Neural cell (in vitro differentiated cells): Measurements from ENCODE around the gene NOS1AP. TPM values are rescaled to one million over a fixed set of nuclear protein-coding genes. Genes with fewer than 3 reads are reported as not detected.

ENCODE experiments used
- H2AFZ ChIP-seq: fragments of 200-600, 300-800 bp; sonication (generic), shearing (Covaris generic); 2 replicates; pipeline ENCODE4 v1.6.0; 2014; ENCODE audit warnings: low read depth, mild to moderate bottlenecking, antibody characterized with exemption, low read length, moderate library complexity
- H3F3A ChIP-seq: fragments of 200-600 bp; shearing (Covaris generic); 2 replicates; pipeline ENCODE4 v1.6.1; 2016; ENCODE audit warnings: mild to moderate bottlenecking, moderate library complexity, mixed read lengths, antibody characterized with exemption, low read length; ENCODE audit not compliant: insufficient read depth, poor library complexity, severe bottlenecking
- H3K27ac ChIP-seq: fragments of 200-600, 300-800 bp; sonication (generic), shearing (Covaris generic); 2 replicates; pipeline ENCODE4 v1.5.1; 2014; ENCODE audit warnings: mild to moderate bottlenecking, low read length, moderate library complexity
- H3K27me3 ChIP-seq: fragments of 300-800, 200-600 bp; sonication (generic), shearing (Covaris generic); 2 replicates; pipeline ENCODE4 v1.6.0; 2014; ENCODE audit warnings: mild to moderate bottlenecking, low read depth, low read length, moderate library complexity; ENCODE audit not compliant: insufficient read depth
- H3K36me3 ChIP-seq: fragments of 300-800, 200-600 bp; sonication (generic), shearing (Covaris generic); 2 replicates; pipeline ENCODE4 v1.5.1; 2014; ENCODE audit warnings: mild to moderate bottlenecking, antibody characterized with exemption, low read length, moderate library complexity; ENCODE audit not compliant: insufficient read depth
- H3K4me2 ChIP-seq: fragments of 300-800, 200-600 bp; sonication (generic), shearing (Covaris generic); 2 replicates; pipeline ENCODE4 v1.6.0; 2014; ENCODE audit warnings: mild to moderate bottlenecking, low read length
- H3K4me3 ChIP-seq: fragments of 300-800, 200-600 bp; sonication (generic), shearing (Covaris generic); 2 replicates; pipeline ENCODE4 v1.5.1; 2014; ENCODE audit warnings: mild to moderate bottlenecking, low read length, moderate library complexity
- H3K79me2 ChIP-seq: fragments of 200-600 bp; shearing (Covaris generic); replicated peaks from 2 replicates; pipeline ENCODE4 v1.6.0; 2014; ENCODE audit warnings: mild to moderate bottlenecking, low read length, moderate library complexity; ENCODE audit not compliant: insufficient read depth
- H3K9ac ChIP-seq: fragments of 300-800, 200-600 bp; sonication (generic), shearing (Covaris generic); 2 replicates; pipeline ENCODE4 v1.6.1; 2016; ENCODE audit warnings: mild to moderate bottlenecking, low read length, mixed read lengths
- H3K9me2 ChIP-seq: fragments of 200-600 bp; shearing (Covaris generic); 2 replicates; pipeline ENCODE4 v1.6.1; 2016; ENCODE audit warnings: mild to moderate bottlenecking, low read length, mixed read lengths; ENCODE audit not compliant: insufficient read depth
- H3K9me3 ChIP-seq: fragments of 200-600, 300-800 bp; sonication (generic), shearing (Covaris generic); 2 replicates; pipeline ENCODE4 v1.6.1; 2016; ENCODE audit warnings: mild to moderate bottlenecking, mixed run types, low read length, moderate library complexity, mixed read lengths
- H4K20me1 ChIP-seq: fragments of 200-600 bp; shearing (Covaris generic); 2 replicates; pipeline ENCODE4 v1.6.1; 2016; ENCODE audit warnings: mild to moderate bottlenecking, mixed run types; ENCODE audit not compliant: insufficient read depth
- CTCF ChIP-seq: fragments of 450-650 bp; IDR thresholded peaks from 2 replicates; pipeline ENCODE4 v1.5.1; 2014; ENCODE audit warnings: antibody characterized with exemption, mild to moderate bottlenecking, moderate library complexity; ENCODE audit not compliant: poor library complexity, severe bottlenecking
- EP300 ChIP-seq: fragments of 450-650 bp; conservative IDR thresholded peaks from 2 replicates; pipeline ENCODE4 v1.6.1; 2014; ENCODE audit warnings: antibody characterized with exemption, mild to moderate bottlenecking, moderate library complexity; ENCODE audit not compliant: poor library complexity, severe bottlenecking
- EZH2 ChIP-seq: fragments of 200-600, 300-800 bp; shearing (Covaris generic), sonication (generic); IDR thresholded peaks from 2 replicates; pipeline ENCODE4 v1.6.1; 2014; ENCODE audit warnings: antibody characterized with exemption, low read length, borderline replicate concordance, mild to moderate bottlenecking; ENCODE audit not compliant: insufficient read depth, poor library complexity, severe bottlenecking
- MXI1 ChIP-seq: fragments of 450-650 bp; conservative IDR thresholded peaks from 2 replicates; pipeline ENCODE4 v1.6.1; 2014; ENCODE audit warnings: antibody characterized with exemption, mild to moderate bottlenecking; ENCODE audit not compliant: poor library complexity, severe bottlenecking
- POLR2AphosphoS5 ChIP-seq: IDR thresholded peaks from 2 replicates; pipeline ENCODE4 v1.6.1; 2012
- RAD21 ChIP-seq: fragments of 450-650 bp; conservative IDR thresholded peaks from 2 replicates; pipeline ENCODE4 v1.6.1; 2014; ENCODE audit warnings: antibody characterized with exemption, mild to moderate bottlenecking, moderate library complexity
- REST ChIP-seq: IDR thresholded peaks from 2 replicates; pipeline ENCODE4 v1.6.1; 2012; ENCODE audit warnings: borderline replicate concordance
- SMC3 ChIP-seq: fragments of 450-650 bp; conservative IDR thresholded peaks from 2 replicates; pipeline ENCODE4 v1.6.1; 2014; ENCODE audit warnings: antibody characterized with exemption, mild to moderate bottlenecking, moderate library complexity; ENCODE audit not compliant: poor library complexity
- TAF1 ChIP-seq: IDR thresholded peaks from 2 replicates; pipeline ENCODE4 v1.6.1; 2012; ENCODE audit warnings: low read depth
- polyA plus RNA-seq: library from polyadenylated mRNA; depleted of rRNA; stranded (reverse); fragments of >200 nt; gene quantifications from 2 replicates; pipeline ENCODE4 v1.2.3, GENCODE V29; 2014

Gene NOS1AP
- polyA plus RNA-seq, 1 donor from 2014 or later, result 5.3 TPM

- Histone ChIP-seq H3K4me3 (peak overlapping the region; percentile 42), H3K4me2 (peak overlapping the region; percentile 57), H3K27me3 (no peaks in the 10 kb centered on the region), H3F3A (peaks cover 5% of the 10 kb centered on the region), H4K20me1 (no peaks in the 10 kb centered on the region), H3K9me2 (no peaks in the 10 kb centered on the region), H3K79me2 (peaks cover 33% of the 10 kb centered on the region), H3K9ac (peak overlapping the region; percentile 48), H3K27ac (peak overlapping the region; percentile 89), H3K36me3 (no peaks in the 10 kb centered on the region), H2AFZ (peak overlapping the region; percentile 6), H3K9me3 (no peaks in the 10 kb centered on the region)
- no peak for TF ChIP-seq TAF1
- TF ChIP-seq RAD21, result peak; percentile 34
- peak; percentile 70 for TF ChIP-seq MXI1
- TF ChIP-seq CTCF, result no peak
- peak; percentile 37 for TF ChIP-seq SMC3
- TF ChIP-seq REST, result peak; percentile 75
- TF ChIP-seq EP300, result peak; percentile 68
- TF ChIP-seq POLR2AphosphoS5, result peak; percentile 20
- no peak for TF ChIP-seq EZH2
Observed at GRCh38 chr1:162248854-162249535, 179.5 kb downstream of the NOS1AP start.

- Histone ChIP-seq H3K27ac (peak overlapping the region; percentile 89), H3K9me2 (no peaks in the 10 kb centered on the region), H3K9me3 (no peaks in the 10 kb centered on the region), H3K79me2 (peaks cover 30% of the 10 kb centered on the region), H3K27me3 (no peaks in the 10 kb centered on the region), H3K4me3 (no peak overlapping the region), H4K20me1 (no peaks in the 10 kb centered on the region), H3F3A (peaks cover 5% of the 10 kb centered on the region), H3K9ac (peak overlapping the region; percentile 48), H3K36me3 (no peaks in the 10 kb centered on the region), H2AFZ (no peak overlapping the region), H3K4me2 (no peak overlapping the region)
- no peak for TF ChIP-seq EZH2
- TF ChIP-seq CTCF, result no peak
- no peak for TF ChIP-seq MXI1
- TF ChIP-seq RAD21, result no peak
- no peak for TF ChIP-seq REST
Observed at GRCh38 chr1:162250004-162250730, 180.7 kb downstream of the NOS1AP start.
